ENCODE results near the gene SMPD2.

SMPD2 gene

GRCh38 chr6:109461733-109462526, 21.4 kb downstream of the SMPD2 start:
- TF ChIP-seq ZFX (IDR thresholded peaks at IDR 0.05): no peak
- TF ChIP-seq CTCF (conservative IDR thresholded peaks at IDR 0.05): no peak
- no peak overlapping the region for H3K27ac ChIP-seq

GRCh38 chr6:109465772-109466171, 25.2 kb downstream of the SMPD2 start:
- TF ChIP-seq ZFX (IDR thresholded peaks at IDR 0.05) (no peak), CTCF (conservative IDR thresholded peaks at IDR 0.05) (no peak)

GRCh38 chr6:109466212-109466923, 25.8 kb downstream of the SMPD2 start:
- TF ChIP-seq ZFX (IDR thresholded peaks at IDR 0.05) (no peak), CTCF (conservative IDR thresholded peaks at IDR 0.05) (no peak)

More at GRCh38 chr6:109465772-109466171, 25.2 kb downstream of the SMPD2 start:
- H3K27ac ChIP-seq: peak overlapping the region; percentile 66

GRCh38 chr6:109467696-109468095, 27.2 kb downstream of the SMPD2 start:
- peak overlapping the region; percentile 73 for H3K27ac ChIP-seq
- no peak for TF ChIP-seq ZFX (IDR thresholded peaks at IDR 0.05)
- TF ChIP-seq CTCF (conservative IDR thresholded peaks at IDR 0.05): no peak

More at GRCh38 chr6:109466212-109466923, 25.8 kb downstream of the SMPD2 start:
- H3K27ac ChIP-seq: peak overlapping the region; percentile 66

- TF ChIP-seq ZFX (IDR thresholded peaks at IDR 0.05) (no peak), CTCF (conservative IDR thresholded peaks at IDR 0.05) (no peak)
- H3K27ac ChIP-seq: peak overlapping the region; percentile 80
These were observed 29.2 kb downstream of the SMPD2 start for GRCh38 chr6:109469591-109470189.

- H3K27ac ChIP-seq: peak overlapping the region; percentile 80
- TF ChIP-seq CTCF (conservative IDR thresholded peaks at IDR 0.05) (no peak), ZFX (IDR thresholded peaks at IDR 0.05) (no peak)
These were observed 30.7 kb downstream of the SMPD2 start for GRCh38 chr6:109471105-109471810.

Measured in C4-2B (cell line).